ENCODE measurements around the gene FAM83G. TPM values are rescaled to one million over a fixed set of nuclear protein-coding genes. Genes with fewer than 3 reads are reported as not detected.
"Not testable (repeated sequence)": the region's sequence is repeated elsewhere in the genome, so short reads cannot be mapped to it uniquely, and the experiment has no call there.

FAM83G gene
- 3.2 TPM for polyA plus RNA-seq (2012; ENCODE audit: missing spikeins)

DNA sequence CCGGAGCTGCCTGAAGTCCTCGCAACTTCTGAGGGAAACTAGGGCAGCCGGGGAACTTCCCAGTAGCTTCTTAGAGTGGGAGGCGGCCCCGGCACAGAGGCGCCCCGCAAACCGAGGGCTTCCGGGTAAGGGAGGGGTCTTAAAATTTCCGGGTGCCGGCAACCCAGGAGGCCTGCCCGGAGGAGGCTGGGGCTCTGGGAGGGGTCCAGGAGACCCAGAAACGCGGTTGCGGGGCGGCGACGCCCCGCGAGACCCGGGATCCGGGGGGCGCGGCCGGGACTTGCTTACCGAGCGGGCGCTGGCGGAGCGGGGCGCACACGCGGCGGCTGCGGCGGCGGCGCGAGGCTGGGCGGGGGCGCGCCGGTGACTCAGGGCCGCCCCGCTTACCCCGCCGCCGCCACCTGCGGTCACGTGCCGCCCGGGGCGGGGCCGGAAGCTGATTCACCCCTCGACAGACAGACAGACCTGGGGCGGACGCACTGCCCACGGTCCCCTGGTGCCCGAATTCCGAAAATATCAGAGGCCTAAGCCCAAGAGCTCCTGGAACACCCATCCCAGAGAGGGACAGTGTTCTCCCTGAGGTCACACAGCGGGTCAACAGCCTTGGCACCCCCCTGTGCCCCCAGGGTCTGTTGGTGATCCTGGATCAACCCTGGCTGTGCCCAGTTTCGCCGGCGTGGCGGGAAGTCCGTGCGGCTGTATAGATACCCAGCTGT is at the start of gene FAM83G:
Gene FAM83G (minus strand): TSS at position 344 of the 716 bp plus-strand sequence. CDS start 723 bp downstream, outside the sequence.
- TF ChIP-seq TAF1 (IDR thresholded peaks at IDR 0.05; ENCODE audit: borderline replicate concordance, low read depth, low read length) (0 out of 2 replicates have a peak, but pooled peaks have one; percentile 22), POLR2A (IDR thresholded peaks at IDR 0.05; ENCODE audit: low read depth, low read length) (peak; percentile 60; the same call in 1 of the 2 replicates), POLR2AphosphoS5 (IDR thresholded peaks at IDR 0.05; ENCODE audit: low read depth, low read length) (no peak)
- FAIRE-seq, result peak; percentile 84
- DNase-seq (ENCODE audit: insufficient read length), result peak; percentile 87

DNA sequence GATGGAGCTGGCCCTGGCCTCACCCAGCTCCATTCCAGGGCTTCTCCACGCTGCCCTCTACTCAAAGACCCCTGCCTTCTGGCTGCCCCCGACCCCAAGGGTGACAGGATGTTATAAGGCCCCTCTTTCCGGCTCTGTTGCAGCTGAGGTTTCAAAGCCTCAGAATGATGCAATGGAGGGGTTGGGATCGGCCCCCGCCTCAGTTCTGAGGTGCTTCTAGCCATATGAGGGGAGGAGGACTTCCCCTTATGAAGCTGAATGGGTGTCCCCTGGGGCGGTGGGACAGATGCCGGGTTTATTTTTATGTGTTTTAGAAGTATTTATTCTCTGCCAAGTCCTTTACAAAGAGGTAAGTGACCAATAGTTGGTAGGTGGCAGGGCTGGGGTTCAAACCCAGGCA is 44.3 kb upstream of the FAM83G start:
- not testable (repeated sequence) for FAIRE-seq; DNase-seq (ENCODE audit: insufficient read length)

DNA sequence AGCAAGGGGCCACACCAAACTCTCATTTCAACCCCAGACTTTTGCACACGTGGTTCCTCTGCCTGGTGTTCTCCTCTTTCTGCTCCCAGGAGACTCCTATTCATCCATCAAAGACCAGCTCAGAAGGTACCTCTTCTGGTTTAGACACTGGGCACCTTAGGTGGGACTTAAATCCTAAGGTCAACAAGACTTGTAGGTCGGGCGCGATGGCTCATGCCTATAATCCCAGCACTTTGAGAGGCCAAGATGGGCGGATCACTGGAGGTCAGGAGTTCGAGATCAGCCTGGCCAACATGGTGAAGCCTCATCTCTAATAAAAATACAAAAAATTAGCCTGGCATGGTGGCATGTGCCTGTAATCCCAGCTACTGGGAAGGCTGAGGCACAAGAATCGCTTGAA is 42.9 kb upstream of the FAM83G start:
- FAIRE-seq, result not testable (repeated sequence)

DNA sequence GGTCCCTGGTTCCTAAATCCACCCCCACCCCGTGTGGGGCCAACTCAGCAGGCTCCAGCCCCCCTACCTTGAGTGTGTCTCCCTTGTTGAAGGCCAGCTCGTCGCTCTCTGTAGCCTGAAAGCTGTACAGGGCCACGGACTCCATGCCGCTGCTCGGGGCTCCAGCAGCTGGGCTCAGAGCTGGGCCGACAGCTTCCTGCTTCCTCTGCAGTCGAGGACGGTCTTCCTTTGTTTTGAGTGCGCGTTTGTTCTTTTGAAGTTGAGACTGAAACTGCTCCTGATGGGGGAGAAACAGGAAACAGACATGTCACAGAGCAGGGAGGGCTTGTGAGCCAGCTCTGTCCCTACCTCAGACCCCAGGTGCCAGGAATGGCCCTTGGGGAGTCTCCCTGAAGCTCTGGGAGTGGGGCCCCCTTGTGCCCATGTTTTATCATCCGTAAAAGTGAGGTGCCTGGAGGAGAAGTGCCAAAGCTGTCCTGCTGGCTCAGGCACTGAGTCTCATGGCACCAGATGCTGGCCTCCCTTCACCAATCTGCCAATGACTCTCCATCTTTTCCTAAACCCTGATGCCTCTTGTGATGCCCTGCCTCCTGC is 42.3 kb upstream of the FAM83G start, which contains the start of gene GRAP:
Gene GRAP (minus strand): TSS at position 176 of the 594 bp plus-strand sequence. CDS start 31 bp downstream, at position 145.
- FAIRE-seq, result peak; percentile 98
- DNase-seq (ENCODE audit: insufficient read length), result not testable (repeated sequence)

More for the DNA sequence above, 42.9 kb upstream of the FAM83G start:
- not testable (repeated sequence) for DNase-seq (ENCODE audit: insufficient read length)

- not testable (repeated sequence) for DNase-seq (ENCODE audit: insufficient read length); FAIRE-seq
Measured at GRCh38 chr17:19044643-19045042, 40.1 kb upstream of the FAM83G start.

GRCh38 chr17:19043032-19043431 is 38.5 kb upstream of the FAM83G start:
- FAIRE-seq, result peak; percentile 99

GRCh38 chr17:19042369-19042768 is 37.8 kb upstream of the FAM83G start:
- FAIRE-seq; DNase-seq (ENCODE audit: insufficient read length): not testable (repeated sequence)

More at GRCh38 chr17:19043032-19043431, 38.5 kb upstream of the FAM83G start:
- not testable (repeated sequence) for DNase-seq (ENCODE audit: insufficient read length)

GRCh38 chr17:19041871-19042270 is 37.3 kb upstream of the FAM83G start:
- not testable (repeated sequence) for DNase-seq (ENCODE audit: insufficient read length)
- FAIRE-seq, result peak; percentile 85

- not testable (repeated sequence) for DNase-seq (ENCODE audit: insufficient read length)
Measured at GRCh38 chr17:19040350-19040749, 35.8 kb upstream of the FAM83G start.

DNA sequence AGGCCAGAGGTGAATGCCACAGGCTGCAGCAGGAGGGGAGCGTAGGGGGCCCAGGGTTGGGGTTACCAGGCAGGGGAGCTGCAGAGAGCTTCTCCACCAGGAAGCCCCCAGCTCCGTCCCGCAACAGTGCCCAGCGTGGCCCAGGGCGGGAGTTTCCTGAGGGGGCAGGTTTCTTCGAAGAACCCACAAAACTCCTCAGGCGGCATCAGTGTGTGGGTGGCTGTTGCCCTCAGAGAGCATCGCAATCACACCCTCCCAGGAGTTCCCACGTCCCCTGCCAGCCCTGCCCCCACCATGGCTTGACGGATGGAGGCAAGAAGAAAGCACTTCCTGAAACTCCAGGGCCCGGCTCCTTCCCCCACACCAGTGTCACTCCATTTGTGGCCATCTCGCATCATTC is 34.2 kb upstream of the FAM83G start:
- DNase-seq (ENCODE audit: insufficient read length); FAIRE-seq: not testable (repeated sequence)

More at GRCh38 chr17:19040350-19040749, 35.8 kb upstream of the FAM83G start:
- peak; percentile 79 for FAIRE-seq

DNA sequence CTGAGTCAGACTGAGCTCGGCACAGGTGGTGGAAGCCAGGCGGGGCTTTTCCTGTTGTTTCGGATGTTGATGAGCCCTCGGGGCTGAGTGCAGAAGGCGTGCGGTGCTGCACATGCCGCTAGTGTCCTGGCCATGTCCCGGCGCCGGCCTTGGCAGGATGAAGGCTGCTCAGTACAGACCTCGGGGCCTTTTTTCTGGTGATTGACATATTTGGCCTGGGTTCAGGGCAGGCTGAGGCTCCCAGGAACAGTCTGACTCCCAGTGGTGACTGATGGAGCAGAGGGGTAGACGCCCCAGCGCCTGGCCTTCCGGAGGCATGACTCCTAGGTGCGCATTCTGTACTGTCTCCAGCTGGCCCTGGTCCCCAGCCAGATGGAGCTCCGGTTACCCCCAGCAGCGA is 33.4 kb upstream of the FAM83G start:
- not testable (repeated sequence) for DNase-seq (ENCODE audit: insufficient read length); FAIRE-seq

- FAIRE-seq, result peak; percentile 96
Measured at GRCh38 chr17:19037547-19037946, 33.0 kb upstream of the FAM83G start.

DNA sequence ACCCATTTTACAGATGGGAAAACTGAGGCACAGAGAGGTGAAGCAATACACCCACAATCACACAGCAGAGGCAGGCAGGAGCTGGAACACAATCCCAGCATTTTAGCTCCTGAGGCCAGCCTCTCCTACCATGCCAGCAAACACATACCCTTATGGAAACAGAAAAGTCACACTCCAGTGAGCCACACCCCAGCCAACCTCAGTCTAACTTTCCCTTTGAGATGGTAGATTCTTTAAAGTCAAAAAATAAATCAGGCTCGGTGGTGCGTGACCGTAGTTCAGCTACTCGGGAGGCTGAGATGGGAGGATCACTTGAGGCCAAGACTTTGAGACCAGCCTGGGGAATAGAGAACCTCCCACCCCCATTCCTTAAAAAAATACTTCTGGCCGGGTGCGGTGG is 31.6 kb upstream of the FAM83G start:
- FAIRE-seq; DNase-seq (ENCODE audit: insufficient read length): not testable (repeated sequence)

More at GRCh38 chr17:19037547-19037946, 33.0 kb upstream of the FAM83G start:
- DNase-seq (ENCODE audit: insufficient read length), result not testable (repeated sequence)

DNA sequence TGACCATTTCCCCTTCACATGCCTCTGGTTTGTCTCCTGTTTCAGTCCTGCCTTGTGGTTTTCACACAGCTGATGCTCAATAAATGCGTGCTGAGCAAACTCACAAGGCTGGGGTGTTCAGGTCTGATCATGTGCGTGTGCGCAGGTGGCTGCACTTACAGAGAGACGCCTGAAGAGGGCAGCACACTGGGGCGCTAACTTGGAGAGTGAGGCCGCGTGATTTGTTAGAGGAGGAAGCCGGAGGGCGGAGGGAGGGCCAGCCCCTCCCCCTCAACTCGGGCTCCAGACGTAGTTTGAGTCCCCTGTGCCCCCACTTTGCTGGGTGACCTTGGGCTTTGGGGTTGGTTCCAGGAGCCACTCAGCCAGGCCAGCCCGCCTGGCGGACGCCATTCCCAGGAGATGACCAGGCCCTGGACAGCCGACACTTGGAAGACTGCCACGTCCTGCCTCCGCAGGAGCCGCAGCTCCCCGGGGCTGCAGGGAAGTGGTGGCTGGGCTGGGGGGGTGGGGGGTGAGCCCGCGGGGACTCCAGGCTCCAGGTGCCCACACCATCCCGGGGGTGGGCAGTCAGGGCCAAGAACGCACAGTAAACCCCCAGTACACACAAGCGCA is 27.9 kb upstream of the FAM83G start:
- DNase-seq (ENCODE audit: insufficient read length), result not testable (repeated sequence)
- peak; percentile 89 for FAIRE-seq

- DNase-seq (ENCODE audit: insufficient read length), result not testable (repeated sequence)
- FAIRE-seq, result peak; percentile 86
Measured at GRCh38 chr17:19031729-19032128, 27.2 kb upstream of the FAM83G start.

DNA sequence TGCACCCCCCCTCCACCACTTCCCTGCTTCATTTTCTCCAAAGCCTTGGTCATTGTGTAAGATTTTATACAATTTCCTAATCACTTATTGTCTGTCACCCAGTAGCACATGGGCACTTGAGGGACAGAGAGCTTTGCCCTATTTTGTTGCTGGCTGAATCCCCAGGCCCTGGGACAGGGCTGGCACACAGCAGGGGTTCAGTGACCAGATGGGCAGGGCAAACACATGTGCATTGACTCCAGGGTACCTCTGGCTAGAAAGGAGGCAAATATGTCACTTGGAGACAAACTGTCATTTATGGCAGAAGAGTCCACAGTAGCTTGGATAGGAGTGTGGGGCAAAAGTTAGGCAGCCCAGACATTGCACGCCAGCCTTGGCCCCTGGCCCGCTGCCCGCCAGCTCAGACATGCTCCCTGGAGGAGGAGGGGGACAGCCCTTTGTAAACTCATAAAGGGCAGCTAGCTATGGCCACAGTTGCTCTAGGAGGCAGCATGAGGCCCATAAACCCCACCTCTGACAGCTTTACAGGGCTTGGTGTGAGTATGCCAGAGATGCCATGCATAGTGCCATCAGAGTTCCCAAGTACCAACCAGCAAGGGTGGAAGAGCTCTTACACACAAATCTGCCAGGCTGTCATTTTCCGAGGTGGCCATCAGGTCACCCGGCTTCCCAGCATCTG is 26.3 kb upstream of the FAM83G start:
- DNase-seq (ENCODE audit: insufficient read length); FAIRE-seq: not testable (repeated sequence)

DNA sequence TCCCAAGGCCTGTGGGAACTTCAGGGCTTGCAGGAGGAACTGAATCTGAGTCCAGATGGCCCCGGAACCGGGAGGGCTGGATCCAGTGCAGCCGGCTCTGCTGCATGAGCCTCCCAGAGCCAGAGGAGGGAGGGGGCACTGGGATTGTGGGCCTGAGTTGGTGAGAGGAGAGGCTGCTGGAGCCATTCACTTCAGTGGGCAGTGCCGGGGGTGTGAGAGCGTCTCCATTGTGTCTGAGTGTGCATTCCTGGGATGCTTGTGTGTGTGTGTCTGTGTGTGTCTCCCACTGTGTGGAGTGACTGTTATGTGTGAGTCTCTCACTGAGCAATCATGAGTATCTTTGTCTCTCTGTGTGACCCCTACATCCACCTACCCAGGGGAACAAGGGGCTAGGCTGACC is 25.2 kb upstream of the FAM83G start:
- not testable (repeated sequence) for DNase-seq (ENCODE audit: insufficient read length); FAIRE-seq

GRCh38 chr17:19028671-19029070 is 24.1 kb upstream of the FAM83G start:
- not testable (repeated sequence) for DNase-seq (ENCODE audit: insufficient read length); FAIRE-seq

Data from GM12892 (cell line).